ENCODE measurements around the gene CNTNAP2.

GRCh38 chr7:148276314-148277041 lies 2159.9 kb downstream of the CNTNAP2 start:
- TF ChIP-seq CTCF (IDR thresholded peaks at IDR 0.05) (no peak), POLR2A (IDR thresholded peaks at IDR 0.05) (no peak)

Measured in lower leg skin (tissue), 3 donors.